AG04449 (cell line): ENCODE results near the gene DPPA4.

Source experiments
- CTCF ChIA-PET: fragments of 350-600 bp; formaldehyde crosslinking; extraction: SDS; loops from one replicate; lab custom pipeline; 2021; ENCODE audit warnings: antibody characterized with exemption; lab: Yijun Ruan, JAX
- POLR2A ChIA-PET: fragments of 400-600, 350-600 bp; formaldehyde crosslinking; extraction: SDS; loops from one replicate; lab custom pipeline; 2020; ENCODE audit warnings: antibody characterized with exemption, inconsistent platforms; lab: Yijun Ruan, JAX
- DNase-seq: peaks from one replicate; pipeline ENCODE4 v3.0.0-alpha.2; 2010; ENCODE audit warnings: low read depth, low spot score
- H3K4me3 ChIP-seq: 2 replicates; pipeline ENCODE4 v1.5.1; 2011; ENCODE audit warnings: low read depth, mild to moderate bottlenecking, control low read depth, low read length
- CTCF ChIP-seq: IDR thresholded peaks from one replicate; pipeline ENCODE4 v1.5.1; 2011; ENCODE audit warnings: mild to moderate bottlenecking, moderate library complexity, low read length, control low read depth, inconsistent platforms; ENCODE audit not compliant: insufficient read depth; ENCODE audit errors: missing control alignments

DPPA4 gene

GRCh38 chr3:109356442-109357155 is 19.3 kb upstream of the DPPA4 start:
- ChIA-PET CTCF (no interaction called here), POLR2A (no interaction called here)
- H3K4me3 ChIP-seq = no peak overlapping the region
- no peak for TF ChIP-seq CTCF
- DNase-seq = no peak

- CTCF ChIA-PET = no interaction called here
- POLR2A ChIA-PET = no interaction called here
- TF ChIP-seq CTCF = no peak
- DNase-seq = no peak
- H3K4me3 ChIP-seq = no peak overlapping the region
Measured at GRCh38 chr3:109355625-109356441, 18.5 kb upstream of the DPPA4 start.

GRCh38 chr3:109353057-109353456 is 15.7 kb upstream of the DPPA4 start:
- ChIA-PET POLR2A (no interaction called here), CTCF (no interaction called here)
- no peak for TF ChIP-seq CTCF
- no peak overlapping the region for H3K4me3 ChIP-seq
- no peak for DNase-seq

GRCh38 chr3:109351231-109351630 is 13.9 kb upstream of the DPPA4 start:
- no peak for DNase-seq
- TF ChIP-seq CTCF = no peak
- POLR2A ChIA-PET = no interaction called here
- H3K4me3 ChIP-seq = no peak overlapping the region
- CTCF ChIA-PET = no interaction called here

- POLR2A ChIA-PET = no interaction called here
- no peak overlapping the region for H3K4me3 ChIP-seq
- DNase-seq = no peak
Measured at GRCh38 chr3:109346770-109347295, 9.5 kb upstream of the DPPA4 start.

More at GRCh38 chr3:109346770-109347295, 9.5 kb upstream of the DPPA4 start:
- no peak for TF ChIP-seq CTCF
- CTCF ChIA-PET = no interaction called here
